ENCODE results near the gene GDF15.

GRCh38 chr19:18432275-18433014 is 46.5 kb downstream of the GDF15 start:
- TF ChIP-seq CTCF (IDR thresholded peaks at IDR 0.05) (no peak), POLR2A (IDR thresholded peaks at IDR 0.05) (no peak)

Data from adrenal gland (tissue), 5 donors.